Panc1 (cell line): Measurements from ENCODE around the gene TAB2. TPM values are rescaled to one million over a fixed set of nuclear protein-coding genes. Genes with fewer than 3 reads are reported as not detected.

Source experiments
- ATAC-seq: fragments of 200-7000 bp; cut with Tn5 transposase; 2 replicates; pipeline ENCODE4 v1.9.1; 2020; ENCODE audit warnings: mild to moderate bottlenecking, moderate library complexity
- BruUV-seq: library from RNA; stranded (reverse); fragments of 400-500 nt; replicated peaks from 2 replicates; lab custom pipeline; 2021; lab: Mats Ljungman, UMichigan
- CTCF ChIA-PET: fragments of 300-600 bp; sonication (Branson Sonifier 250); formaldehyde crosslinking; loops from one replicate; lab custom pipeline; 2022; ENCODE audit warnings: antibody characterized with exemption; lab: Charles Lee
- POLR2A ChIA-PET: fragments of 300-600 bp; sonication (Branson Sonifier 250); formaldehyde crosslinking; loops from one replicate; lab custom pipeline; 2022; ENCODE audit warnings: antibody characterized with exemption; lab: Charles Lee
- DNase-seq: peaks from one replicate; pipeline ENCODE4 v3.0.0-alpha.2; 2010; ENCODE audit warnings: low read depth, low spot score
- H3K27ac ChIP-seq: 2 replicates; pipeline ENCODE4 v1.5.1; 2011; ENCODE audit warnings: mild to moderate bottlenecking, low read length, inconsistent platforms
- H3K27me3 ChIP-seq: fragments of 200-500 bp; sonication (Bioruptor generic); 2 replicates; pipeline ENCODE4 v1.6.0; 2014; ENCODE audit warnings: low read length, inconsistent platforms; ENCODE audit not compliant: control insufficient read depth, insufficient read depth
- H3K36me3 ChIP-seq: fragments of 200-500 bp; sonication (Bioruptor generic); 2 replicates; pipeline ENCODE4 v1.5.1; 2014; ENCODE audit warnings: inconsistent platforms, mild to moderate bottlenecking, low read length, moderate library complexity; ENCODE audit not compliant: control insufficient read depth, insufficient read depth
- H3K4me1 ChIP-seq: 2 replicates; pipeline ENCODE4 v1.5.1; 2011; ENCODE audit warnings: inconsistent platforms, mild to moderate bottlenecking, low read length, moderate library complexity; ENCODE audit not compliant: control insufficient read depth, insufficient read depth
- H3K4me3 ChIP-seq, 2 experiments: 2 replicates each; pipeline ENCODE4 v1.5.1; 2011 to 2012; ENCODE audit warnings: low read depth in 2 of 2, low read length in 2 of 2, mild to moderate bottlenecking in 2 of 2, inconsistent platforms in 1 of 2, moderate library complexity in 1 of 2
- H3K9me3 ChIP-seq: fragments of 200-500 bp; sonication (Bioruptor generic); 2 replicates; pipeline ENCODE4 v1.5.1; 2014; ENCODE audit warnings: low read depth, mild to moderate bottlenecking, inconsistent platforms, low read length, moderate library complexity; ENCODE audit not compliant: control insufficient read depth, insufficient read depth
- POLR2AphosphoS5 ChIP-seq: IDR thresholded peaks from 2 replicates; pipeline ENCODE4 v1.6.1; 2012; ENCODE audit warnings: mild to moderate bottlenecking, low read depth, low read length, moderate library complexity
- SIN3A ChIP-seq: IDR thresholded peaks from 2 replicates; pipeline ENCODE4 v1.6.1; 2012; ENCODE audit warnings: low read depth, mild to moderate bottlenecking, low read length, moderate library complexity, borderline replicate concordance; ENCODE audit not compliant: insufficient read depth
- TCF7L2 ChIP-seq: IDR thresholded peaks from 2 replicates; pipeline ENCODE4 v1.6.1; 2011; ENCODE audit warnings: mild to moderate bottlenecking, low read depth, low read length, inconsistent platforms
- in situ Hi-C: cut with HindIII; loops from 2 replicates; pipeline ENCODE4 v1.10.0; 2016; ENCODE audit warnings: low sequenced_read_pairs, low pct_unique_long_range_greater_than_20kb
- intact Hi-C: fragments of 100-400 bp; cut with micrococcal nuclease; formaldehyde crosslinking; loops from one replicate; pipeline ENCODE4 v1.10.0; 2022; ENCODE audit not compliant: unreplicated experiment
- total RNA-seq: library from RNA; stranded (reverse); gene quantifications from one replicate; pipeline ENCODE4 v1.2.1, GENCODE V29; 2021; ENCODE audit not compliant: unreplicated experiment
- TF ChIP-seq, protein P1 (sequence below): fragments of 450-650 bp; IDR thresholded peaks from 2 replicates; pipeline ENCODE4 v1.5.1; 2017; ENCODE audit warnings: mild to moderate bottlenecking
- TF ChIP-seq, protein P2 (sequence below), 2 experiments: IDR thresholded peaks; 2 replicates each; pipeline ENCODE4 v1.6.1; 2011 to 2012; ENCODE audit warnings: low read depth in 2 of 2, control low read depth in 1 of 2, low read length in 1 of 2, mild to moderate bottlenecking in 1 of 2, moderate library complexity in 1 of 2; ENCODE audit not compliant: insufficient read depth in 1 of 2

TAB2 gene
- total RNA-seq, 1 experiment from 2014 or later = 47.2 TPM

DNA sequence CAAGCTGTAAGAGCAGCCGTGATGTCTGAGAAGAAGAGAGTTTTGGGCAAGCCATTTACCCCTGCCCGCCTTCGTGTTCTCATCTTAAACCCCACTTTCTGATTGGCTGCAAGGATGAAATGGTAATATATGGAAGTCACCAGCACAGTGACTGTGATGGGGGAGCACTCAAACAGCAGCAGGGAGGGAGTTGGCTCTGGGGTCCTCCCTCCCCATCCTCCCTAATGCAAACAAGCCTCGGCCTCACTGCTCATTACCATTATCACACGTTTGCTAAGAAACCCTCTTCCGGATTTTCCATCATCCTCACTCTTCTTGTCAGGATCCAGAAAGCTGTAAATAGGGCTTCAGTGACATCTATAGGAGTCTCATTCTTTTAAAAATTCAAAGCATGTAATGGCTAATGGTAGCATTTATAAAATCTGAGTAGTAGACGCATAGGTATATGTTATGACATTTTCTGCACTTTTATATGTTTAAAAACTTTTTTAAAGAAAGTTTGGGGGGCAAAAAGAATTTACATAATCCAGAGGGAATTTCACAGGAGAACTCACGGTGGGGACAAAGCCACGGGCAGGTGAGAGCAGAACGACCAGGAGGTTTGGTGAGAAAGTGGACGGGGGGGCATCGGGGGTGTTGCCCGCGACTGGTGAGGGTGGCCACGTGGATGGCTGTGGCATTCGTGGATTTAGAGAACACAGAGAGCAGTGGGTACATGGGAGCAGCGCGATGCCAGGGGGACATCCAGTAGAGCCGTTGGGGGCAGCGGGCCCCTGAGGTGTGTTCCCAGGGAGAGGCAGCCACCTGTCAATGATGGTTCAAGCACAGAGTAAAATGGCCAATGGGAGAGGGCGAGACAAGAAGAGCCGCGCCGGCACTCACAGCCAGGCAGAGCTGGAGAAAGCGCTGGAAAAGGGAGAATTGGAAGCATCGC lies 112.2 kb downstream of the TAB2 start:
- BruUV-seq = no TSS peak
- ChIA-PET CTCF (no interaction called here), POLR2A (no interaction called here)
- Histone ChIP-seq H3K27me3 (no peaks in the 10 kb centered on the region), H3K9me3 (no peaks in the 10 kb centered on the region), H3K36me3 (no peaks in the 10 kb centered on the region), H3K4me3 (no peak overlapping the region), H3K4me1 (peaks cover 4% of the 10 kb centered on the region), H3K27ac (no peak overlapping the region)
- in situ Hi-C loops = no loop called here
- ATAC-seq (no peak), DNase-seq (no peak)
- intact Hi-C loops = no loop called here
- TF ChIP-seq, protein P1, sequence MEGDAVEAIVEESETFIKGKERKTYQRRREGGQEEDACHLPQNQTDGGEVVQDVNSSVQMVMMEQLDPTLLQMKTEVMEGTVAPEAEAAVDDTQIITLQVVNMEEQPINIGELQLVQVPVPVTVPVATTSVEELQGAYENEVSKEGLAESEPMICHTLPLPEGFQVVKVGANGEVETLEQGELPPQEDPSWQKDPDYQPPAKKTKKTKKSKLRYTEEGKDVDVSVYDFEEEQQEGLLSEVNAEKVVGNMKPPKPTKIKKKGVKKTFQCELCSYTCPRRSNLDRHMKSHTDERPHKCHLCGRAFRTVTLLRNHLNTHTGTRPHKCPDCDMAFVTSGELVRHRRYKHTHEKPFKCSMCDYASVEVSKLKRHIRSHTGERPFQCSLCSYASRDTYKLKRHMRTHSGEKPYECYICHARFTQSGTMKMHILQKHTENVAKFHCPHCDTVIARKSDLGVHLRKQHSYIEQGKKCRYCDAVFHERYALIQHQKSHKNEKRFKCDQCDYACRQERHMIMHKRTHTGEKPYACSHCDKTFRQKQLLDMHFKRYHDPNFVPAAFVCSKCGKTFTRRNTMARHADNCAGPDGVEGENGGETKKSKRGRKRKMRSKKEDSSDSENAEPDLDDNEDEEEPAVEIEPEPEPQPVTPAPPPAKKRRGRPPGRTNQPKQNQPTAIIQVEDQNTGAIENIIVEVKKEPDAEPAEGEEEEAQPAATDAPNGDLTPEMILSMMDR = no peak
- no peak for TF ChIP-seq SIN3A
- TF ChIP-seq TCF7L2 = no peak
- TF ChIP-seq POLR2AphosphoS5 = no peak
- TF ChIP-seq, protein P2, sequence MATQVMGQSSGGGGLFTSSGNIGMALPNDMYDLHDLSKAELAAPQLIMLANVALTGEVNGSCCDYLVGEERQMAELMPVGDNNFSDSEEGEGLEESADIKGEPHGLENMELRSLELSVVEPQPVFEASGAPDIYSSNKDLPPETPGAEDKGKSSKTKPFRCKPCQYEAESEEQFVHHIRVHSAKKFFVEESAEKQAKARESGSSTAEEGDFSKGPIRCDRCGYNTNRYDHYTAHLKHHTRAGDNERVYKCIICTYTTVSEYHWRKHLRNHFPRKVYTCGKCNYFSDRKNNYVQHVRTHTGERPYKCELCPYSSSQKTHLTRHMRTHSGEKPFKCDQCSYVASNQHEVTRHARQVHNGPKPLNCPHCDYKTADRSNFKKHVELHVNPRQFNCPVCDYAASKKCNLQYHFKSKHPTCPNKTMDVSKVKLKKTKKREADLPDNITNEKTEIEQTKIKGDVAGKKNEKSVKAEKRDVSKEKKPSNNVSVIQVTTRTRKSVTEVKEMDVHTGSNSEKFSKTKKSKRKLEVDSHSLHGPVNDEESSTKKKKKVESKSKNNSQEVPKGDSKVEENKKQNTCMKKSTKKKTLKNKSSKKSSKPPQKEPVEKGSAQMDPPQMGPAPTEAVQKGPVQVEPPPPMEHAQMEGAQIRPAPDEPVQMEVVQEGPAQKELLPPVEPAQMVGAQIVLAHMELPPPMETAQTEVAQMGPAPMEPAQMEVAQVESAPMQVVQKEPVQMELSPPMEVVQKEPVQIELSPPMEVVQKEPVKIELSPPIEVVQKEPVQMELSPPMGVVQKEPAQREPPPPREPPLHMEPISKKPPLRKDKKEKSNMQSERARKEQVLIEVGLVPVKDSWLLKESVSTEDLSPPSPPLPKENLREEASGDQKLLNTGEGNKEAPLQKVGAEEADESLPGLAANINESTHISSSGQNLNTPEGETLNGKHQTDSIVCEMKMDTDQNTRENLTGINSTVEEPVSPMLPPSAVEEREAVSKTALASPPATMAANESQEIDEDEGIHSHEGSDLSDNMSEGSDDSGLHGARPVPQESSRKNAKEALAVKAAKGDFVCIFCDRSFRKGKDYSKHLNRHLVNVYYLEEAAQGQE (IDR thresholded peaks at IDR 0.05; ENCODE audit: insufficient read depth in 1 of 2, low read depth in 2 of 2, low read length in 1 of 2) = no peak

GRCh38 chr6:149431905-149432775 lies 114.6 kb downstream of the TAB2 start:
- H3K4me3 ChIP-seq = no peak overlapping the region
- H3K27me3 ChIP-seq = no peaks in the 10 kb centered on the region
- no peak for TF ChIP-seq TCF7L2
- TF ChIP-seq, protein P1 = peak; percentile 91
- TF ChIP-seq, protein P2 (IDR thresholded peaks at IDR 0.05; ENCODE audit: insufficient read depth in 1 of 2, low read depth in 2 of 2, low read length in 1 of 2) = no peak
- peaks cover 4% of the 10 kb centered on the region for H3K4me1 ChIP-seq
- ATAC-seq (peak; percentile 98), DNase-seq (peak; percentile 72)
- BruUV-seq = no TSS peak
- no peaks in the 10 kb centered on the region for H3K9me3 ChIP-seq
- CTCF ChIA-PET = interaction anchor here (0.5 to 1.5 kb wide), 13 partner anchors 237 to 1168 kb away, joined by 3 to 8 read pairs (median 3); no protein-coding TSS in a partner anchor
- in situ Hi-C loops = no loop called here
- POLR2A ChIA-PET = no interaction called here
- no peak overlapping the region for H3K27ac ChIP-seq
- no peaks in the 10 kb centered on the region for H3K36me3 ChIP-seq
- intact Hi-C loops = loop anchor here (1.0 kb wide), 2 partner anchors 350 to 403 kb away; no protein-coding TSS in a partner anchor
